Cardiac fibroblast (primary cell): ENCODE results near the gene TMEM94.
A peak's percentile ranks its signal among the peaks of the same experiment; 100 is the strongest.

Experiments used
- DNase-seq, 2 donors: peaks; one replicate each; pipeline versions ENCODE4 v3.0.0 to v3.0.0-alpha.2; 2010; ENCODE audit warnings: low read depth in 2 of 2
- H3K4me3 ChIP-seq, 2 donors: replicated peaks in 1 of 2; 1 replicate in 1 of 2; 2 replicates in 1 of 2; pipeline ENCODE4 v1.5.1; 2011; ENCODE audit warnings: low read depth in 2 of 2, low read length in 2 of 2, mild to moderate bottlenecking in 2 of 2, moderate library complexity in 1 of 2
- TF ChIP-seq, protein P1 (sequence below): IDR thresholded peaks from one replicate; pipeline ENCODE4 v1.5.1; 2011; ENCODE audit warnings: low read depth, mild to moderate bottlenecking, low read length, inconsistent platforms

Gene TMEM94

DNA sequence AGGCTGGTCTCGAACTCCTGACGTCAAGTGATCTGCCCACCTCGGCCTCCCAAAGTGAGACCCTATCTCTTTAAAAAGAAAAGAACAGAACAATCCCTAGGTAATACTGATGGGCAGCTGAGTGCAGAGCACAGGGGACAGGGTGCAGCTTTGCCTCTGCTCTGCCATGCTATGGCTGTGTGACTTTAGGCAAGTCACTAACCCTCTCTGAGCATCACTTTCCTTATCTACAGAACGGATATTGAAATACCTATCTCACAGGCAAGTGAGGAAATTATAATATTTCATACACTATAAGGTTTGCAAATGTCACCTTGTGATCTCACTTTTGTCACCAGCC, 54.8 kb downstream of the TMEM94 start:
- no peak for DNase-seq
- TF ChIP-seq, protein P1, sequence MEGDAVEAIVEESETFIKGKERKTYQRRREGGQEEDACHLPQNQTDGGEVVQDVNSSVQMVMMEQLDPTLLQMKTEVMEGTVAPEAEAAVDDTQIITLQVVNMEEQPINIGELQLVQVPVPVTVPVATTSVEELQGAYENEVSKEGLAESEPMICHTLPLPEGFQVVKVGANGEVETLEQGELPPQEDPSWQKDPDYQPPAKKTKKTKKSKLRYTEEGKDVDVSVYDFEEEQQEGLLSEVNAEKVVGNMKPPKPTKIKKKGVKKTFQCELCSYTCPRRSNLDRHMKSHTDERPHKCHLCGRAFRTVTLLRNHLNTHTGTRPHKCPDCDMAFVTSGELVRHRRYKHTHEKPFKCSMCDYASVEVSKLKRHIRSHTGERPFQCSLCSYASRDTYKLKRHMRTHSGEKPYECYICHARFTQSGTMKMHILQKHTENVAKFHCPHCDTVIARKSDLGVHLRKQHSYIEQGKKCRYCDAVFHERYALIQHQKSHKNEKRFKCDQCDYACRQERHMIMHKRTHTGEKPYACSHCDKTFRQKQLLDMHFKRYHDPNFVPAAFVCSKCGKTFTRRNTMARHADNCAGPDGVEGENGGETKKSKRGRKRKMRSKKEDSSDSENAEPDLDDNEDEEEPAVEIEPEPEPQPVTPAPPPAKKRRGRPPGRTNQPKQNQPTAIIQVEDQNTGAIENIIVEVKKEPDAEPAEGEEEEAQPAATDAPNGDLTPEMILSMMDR = no peak
- no peak overlapping the region for H3K4me3 ChIP-seq

DNA sequence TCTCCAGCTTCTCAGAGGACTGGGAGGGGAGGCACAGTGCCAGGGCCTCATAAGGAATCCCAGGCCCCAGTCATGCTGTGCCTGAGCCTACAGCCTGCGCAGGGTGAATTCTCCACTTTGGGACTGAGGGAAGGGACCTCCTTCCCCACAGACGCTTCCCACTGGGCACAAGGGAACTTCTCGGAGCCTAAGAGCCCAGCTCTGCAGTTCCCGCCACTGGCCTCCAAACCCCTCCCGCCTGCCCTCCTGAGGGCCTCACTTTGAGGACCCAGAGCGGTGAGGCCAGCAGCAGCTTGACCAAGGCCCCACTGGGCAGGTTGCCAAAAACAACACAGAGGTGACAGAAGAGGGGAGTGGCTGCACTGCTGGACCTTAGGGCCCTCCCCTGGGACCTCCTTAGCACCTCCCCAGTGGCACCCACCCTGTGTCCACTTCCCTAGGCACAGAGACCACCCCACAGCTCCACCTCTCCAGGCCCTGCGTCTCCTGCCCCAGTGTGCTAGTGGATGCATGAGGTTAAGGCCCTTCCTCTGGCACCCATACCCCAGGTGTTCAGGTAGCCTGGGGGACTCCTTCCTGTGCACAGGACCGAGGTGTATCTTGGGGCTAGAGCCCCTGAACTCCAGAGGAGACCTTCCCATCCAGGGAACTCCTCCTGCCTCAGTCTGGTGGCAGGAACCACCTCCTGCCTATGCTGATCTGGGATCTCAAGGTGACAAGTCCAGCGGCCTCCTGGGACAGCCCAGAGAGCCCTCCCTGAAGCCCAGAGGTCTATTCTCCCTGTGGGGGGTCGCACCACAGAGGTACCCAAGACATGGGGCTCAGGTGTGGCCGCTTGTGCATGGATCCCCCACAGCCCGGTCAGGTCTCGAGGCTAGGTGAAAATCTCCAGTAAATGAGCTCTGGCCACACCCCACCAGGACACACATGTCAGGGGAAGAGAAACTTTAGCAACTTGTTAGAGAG, 55.5 kb downstream of the TMEM94 start:
- no peak overlapping the region for H3K4me3 ChIP-seq
- TF ChIP-seq, protein P1 = no peak
- peak in 1 of 2 donors; percentile 52 for DNase-seq

DNA sequence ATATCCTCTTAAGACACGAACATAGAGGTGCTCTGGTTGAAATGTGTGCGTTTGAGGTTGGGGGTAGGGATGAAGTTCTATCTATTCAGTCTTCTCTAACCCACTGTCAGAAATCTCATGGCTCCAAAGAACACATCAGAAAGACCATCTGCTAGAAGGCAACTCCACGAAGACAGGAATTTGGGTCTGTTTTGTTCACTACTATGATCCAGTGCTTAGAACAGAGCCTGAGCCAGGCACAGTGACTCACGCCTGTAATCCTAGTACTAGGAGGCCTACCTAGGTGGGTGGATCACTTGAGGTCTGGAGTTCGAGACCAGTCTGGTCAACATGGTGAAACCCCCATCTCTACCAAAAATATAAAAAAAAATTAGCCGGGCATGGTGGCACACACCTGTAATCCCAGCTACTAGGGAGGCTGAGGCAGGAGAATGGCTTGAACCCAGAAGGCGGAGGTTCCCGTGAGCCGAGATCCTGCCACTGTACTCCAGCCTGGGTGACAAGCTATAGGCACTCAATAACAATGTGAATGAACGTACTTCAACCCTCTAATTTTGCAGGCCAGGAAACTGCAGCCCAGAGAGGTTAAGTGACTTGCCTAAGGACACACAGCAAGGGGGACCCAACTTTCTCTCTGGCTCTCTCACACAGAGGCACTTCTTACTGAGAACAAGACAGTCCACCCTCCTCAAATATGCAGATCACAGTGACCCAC, 56.6 kb downstream of the TMEM94 start:
- TF ChIP-seq, protein P1 = no peak
- no peak overlapping the region for H3K4me3 ChIP-seq
- peak in 1 of 2 donors; percentile 31 for DNase-seq

DNA sequence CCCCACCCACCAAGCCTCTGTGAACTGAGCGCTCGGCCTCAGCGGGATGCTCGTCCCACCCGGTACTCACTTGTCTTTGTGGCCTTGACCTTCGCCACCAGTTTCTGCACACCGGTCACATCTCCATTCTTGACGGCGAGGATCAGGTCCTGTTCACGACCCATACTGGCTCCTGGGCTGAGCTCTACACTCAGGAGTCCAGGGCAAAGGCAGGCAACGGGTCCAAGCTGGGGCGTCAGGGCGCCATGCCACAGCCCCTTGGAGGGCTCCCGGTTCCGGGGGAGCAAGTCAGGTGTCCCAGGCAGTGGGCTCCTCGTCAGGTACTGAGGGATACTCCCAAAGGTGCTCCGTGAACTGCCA, 57.2 kb downstream of the TMEM94 start:
- DNase-seq = no peak
- H3K4me3 ChIP-seq = no peak overlapping the region

DNA sequence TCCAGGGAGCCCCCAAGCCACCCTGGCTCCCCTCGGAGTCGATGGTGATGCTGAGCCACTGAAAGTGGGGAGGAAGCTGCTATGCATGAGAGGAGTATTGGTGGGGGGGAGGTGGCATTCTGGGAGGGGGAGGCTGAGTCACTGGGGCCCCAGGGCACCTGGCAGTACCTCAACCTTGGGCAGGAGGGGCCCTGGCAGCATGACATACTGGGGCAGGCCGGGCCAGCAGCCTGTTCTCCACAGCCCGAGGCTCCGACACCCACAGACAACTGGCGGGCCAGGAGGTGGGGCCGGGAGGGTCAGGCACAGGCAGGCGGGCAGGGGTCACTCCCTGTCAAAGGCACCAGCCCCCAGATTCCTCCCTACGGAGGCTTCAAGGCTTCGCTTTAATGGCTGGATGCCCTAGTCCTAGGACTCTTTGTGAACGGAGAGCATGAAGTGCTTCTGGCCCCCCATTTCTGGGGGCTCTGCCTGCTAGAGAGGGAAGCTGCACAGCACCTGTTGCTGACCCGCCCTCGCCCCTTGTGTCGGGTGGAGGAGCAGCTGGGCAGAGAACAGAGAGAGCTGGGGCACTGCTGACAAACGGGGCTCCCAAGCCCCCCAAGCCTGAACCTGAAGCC, 58.0 kb downstream of the TMEM94 start:
- H3K4me3 ChIP-seq = peak overlapping the region; percentile 82 to 83
- TF ChIP-seq, protein P1 = no peak
- no peak for DNase-seq

More for the DNA sequence above, 57.2 kb downstream of the TMEM94 start:
- TF ChIP-seq, protein P1 = no peak

DNA sequence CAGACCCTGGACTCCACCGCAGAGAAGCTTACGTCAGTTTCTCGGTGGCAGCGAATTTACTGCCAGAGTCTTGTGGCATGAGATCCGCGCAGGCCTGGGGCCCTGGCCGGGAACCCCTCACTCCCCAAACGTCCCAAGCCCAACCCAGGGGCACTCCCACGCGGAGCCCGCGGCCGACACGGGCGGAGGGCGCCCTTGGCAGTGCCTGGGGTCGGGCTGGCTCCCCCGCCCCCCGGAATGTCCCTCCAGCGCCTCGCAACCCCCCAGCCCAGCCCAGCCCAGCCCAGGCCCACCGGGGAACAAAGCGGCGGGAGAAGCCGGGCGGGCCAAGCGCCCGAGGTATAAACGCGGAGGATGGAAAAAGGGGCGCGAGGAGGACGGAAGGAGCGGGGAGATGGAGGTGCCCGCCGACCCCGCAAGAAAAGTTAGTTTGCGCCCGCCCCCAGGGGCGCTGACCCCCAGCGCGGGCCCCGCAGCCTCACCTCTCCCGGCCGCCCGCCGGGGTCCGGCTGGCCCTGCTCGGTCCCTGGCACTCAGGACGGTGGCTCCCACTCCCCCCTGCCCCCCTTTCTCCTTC, 58.6 kb downstream of the TMEM94 start:
- no peak for DNase-seq
- TF ChIP-seq, protein P1 = no peak
- peak overlapping the region; percentile 82 to 83 for H3K4me3 ChIP-seq
